GM12878 (cell line): ENCODE measurements around the gene IL22. TPM values are rescaled to one million over a fixed set of nuclear protein-coding genes. Genes with fewer than 3 reads are reported as not detected.

Experiments used
- ATAC-seq: fragments of 200-7000 bp; cut with Tn5 transposase; 3 replicates; pipeline ENCODE4 v1.9.1; 2020; ENCODE audit warnings: mild to moderate bottlenecking, moderate library complexity
- BruUV-seq: library from RNA; stranded (reverse); fragments of 400-500 nt; replicated peaks from 2 replicates; lab custom pipeline; 2021; lab: Mats Ljungman, UMichigan
- CTCF ChIA-PET: fragments of 300-600 bp; sonication (Branson Sonifier 250); formaldehyde crosslinking; extraction: SDS; loops from one replicate; lab custom pipeline; 2021; ENCODE audit warnings: inconsistent platforms; lab: Yijun Ruan, JAX
- POLR2A ChIA-PET: fragments of 350-600 bp; formaldehyde crosslinking; extraction: SDS; loops from one replicate; lab custom pipeline; 2021; ENCODE audit warnings: inconsistent platforms; lab: Charles Lee
- RAD21 ChIA-PET: fragments of 300-600 bp; sonication (Branson Sonifier 250); formaldehyde crosslinking; loops from one replicate; lab custom pipeline; 2023; ENCODE audit warnings: antibody characterized with exemption; ENCODE audit not compliant: unreplicated experiment; lab: Charles Lee
- SMC1A ChIA-PET: fragments of 300-600 bp; sonication (Branson Sonifier 250); formaldehyde crosslinking; loops from one replicate; lab custom pipeline; 2023; ENCODE audit not compliant: unreplicated experiment, uncharacterized antibody; lab: Charles Lee
- DNase-seq: peaks from one replicate; pipeline ENCODE4 v3.0.0-alpha.2; 2011; ENCODE audit warnings: low read depth, low spot score
- FAIRE-seq: peaks from 3 replicates; lab custom pipeline; 2011; peaks lifted over from hg19 to GRCh38; lab: Jason Lieb, UNC
- H2AFZ ChIP-seq: 2 replicates; pipeline ENCODE4 v1.6.0; 2011; ENCODE audit warnings: low read depth, low read length, control low read depth; ENCODE audit not compliant: control insufficient read depth
- H3K27ac ChIP-seq: 2 replicates; pipeline ENCODE4 v1.5.1; 2011; ENCODE audit warnings: control low read depth; ENCODE audit not compliant: control insufficient read depth, insufficient read depth
- H3K27me3 ChIP-seq, 2 experiments: replicated peaks in 1 of 2; 2 replicates each; pipeline versions ENCODE4 v1.6.0 to v1.6.1; 2011; ENCODE audit warnings: low read length in 1 of 2; ENCODE audit not compliant: control insufficient read depth in 2 of 2, insufficient read depth in 2 of 2
- H3K36me3 ChIP-seq, 2 experiments: 2 replicates each; pipeline ENCODE4 v1.5.1; 2011; ENCODE audit warnings: low read length in 1 of 2; ENCODE audit not compliant: control insufficient read depth in 2 of 2, insufficient read depth in 2 of 2
- H3K4me1 ChIP-seq: 2 replicates; pipeline ENCODE4 v1.6.1; 2011; ENCODE audit warnings: mild to moderate bottlenecking, low read length, moderate library complexity, mixed read lengths; ENCODE audit not compliant: control insufficient read depth, insufficient read depth
- H3K4me2 ChIP-seq: 2 replicates; pipeline ENCODE4 v1.6.0; 2011; ENCODE audit warnings: control low read depth; ENCODE audit not compliant: control insufficient read depth, insufficient read depth
- H3K4me3 ChIP-seq: fragments of 200-600 bp; sonication (generic); 2 replicates; pipeline ENCODE4 v1.5.1; 2016
- H3K79me2 ChIP-seq: 2 replicates; pipeline ENCODE4 v1.6.0; 2011; ENCODE audit warnings: low read length; ENCODE audit not compliant: control insufficient read depth, insufficient read depth
- H3K9ac ChIP-seq: 2 replicates; pipeline ENCODE4 v1.8.0; 2011; ENCODE audit warnings: low read length, control low read depth, mixed read lengths; ENCODE audit not compliant: control insufficient read depth, insufficient read depth
- H3K9me3 ChIP-seq: replicated peaks from 3 replicates; pipeline ENCODE4 v1.5.1; 2011; ENCODE audit warnings: mild to moderate bottlenecking, low read length; ENCODE audit not compliant: control insufficient read depth, insufficient read depth
- H4K20me1 ChIP-seq: 2 replicates; pipeline ENCODE4 v1.6.0; 2011; ENCODE audit not compliant: control insufficient read depth, insufficient read depth
- CBFB ChIP-seq: IDR thresholded peaks from 2 replicates; pipeline ENCODE4 v1.6.1; 2016; ENCODE audit warnings: antibody characterized with exemption, low read depth
- DPF2 ChIP-seq: fragments of 450-650 bp; IDR thresholded peaks from 2 replicates; pipeline ENCODE4 v1.6.1; 2017; ENCODE audit warnings: mild to moderate bottlenecking
- EED ChIP-seq: sonication (generic); IDR thresholded peaks from 2 replicates; pipeline ENCODE4 v1.6.1; 2016; ENCODE audit warnings: antibody characterized with exemption, low read depth
- ESRRA ChIP-seq: IDR thresholded peaks from 2 replicates; pipeline ENCODE4 v1.6.1; 2012; ENCODE audit warnings: mild to moderate bottlenecking, low read length, improper control_type of control experiment
- HDAC6 ChIP-seq: fragments of 200-600 bp; sonication (generic); IDR thresholded peaks from one replicate; pipeline ENCODE4 v1.8.0; 2017; ENCODE audit warnings: antibody characterized with exemption; ENCODE audit not compliant: unreplicated experiment
- IKZF1 ChIP-seq: fragments of 450-650 bp; conservative IDR thresholded peaks from 2 replicates; pipeline ENCODE4 v1.6.1; 2017; ENCODE audit warnings: antibody characterized with exemption, mild to moderate bottlenecking
- IRF4 ChIP-seq: IDR thresholded peaks from 2 replicates; pipeline ENCODE4 v1.6.1; 2011; ENCODE audit warnings: low read depth, low read length
- NR2C1 ChIP-seq: fragments of 450-650 bp; IDR thresholded peaks from 2 replicates; pipeline ENCODE4 v1.6.1; 2017; ENCODE audit warnings: antibody characterized with exemption, mild to moderate bottlenecking, moderate library complexity
- NRF1 ChIP-seq: conservative IDR thresholded peaks from 2 replicates; pipeline ENCODE4 v1.6.1; 2011; ENCODE audit warnings: mild to moderate bottlenecking, low read depth, low read length, improper control_type of control experiment
- RB1 ChIP-seq: fragments of 450-650 bp; formaldehyde crosslinking; IDR thresholded peaks from 2 replicates; pipeline ENCODE4 v1.6.1; 2017; ENCODE audit warnings: mild to moderate bottlenecking, borderline replicate concordance
- SP1 ChIP-seq: IDR thresholded peaks from one replicate; pipeline ENCODE4 v1.6.1; 2011; ENCODE audit warnings: low read depth, low read length
- SREBF1 ChIP-seq: IDR thresholded peaks from 2 replicates; pipeline ENCODE4 v1.6.1; 2012; ENCODE audit warnings: mild to moderate bottlenecking, low read length
- YBX1 ChIP-seq: fragments of 450-650 bp; IDR thresholded peaks from 2 replicates; pipeline ENCODE4 v1.6.1; 2016; ENCODE audit warnings: antibody characterized with exemption
- ZNF384 ChIP-seq: IDR thresholded peaks from 2 replicates; pipeline ENCODE4 v1.6.1; 2012; ENCODE audit warnings: low read depth, mild to moderate bottlenecking, low read length, improper control_type of control experiment, borderline replicate concordance
- WGBS: methylation state at CpG from one replicate; pipeline ENCODE4 v1.1.6; 2016; ENCODE audit warnings: low lambda C conversion rate; ENCODE audit not compliant: insufficient replicate concordance, insufficient coverage; ENCODE audit errors: missing lambda C conversion rate; 5-methylcytosine and 5-hydroxymethylcytosine counted together
- in situ Hi-C: fragments of 300-500 bp; cut with MboI; formaldehyde crosslinking; loops from 9 replicates; pipeline ENCODE4 v1.14.3; 2018; ENCODE audit warnings: mixed read lengths
- intact Hi-C: fragments of 100-400 bp; cut with micrococcal nuclease; formaldehyde crosslinking; loops from one replicate; pipeline ENCODE4 v1.14.2; 2022; ENCODE audit not compliant: unreplicated experiment
- polyA plus RNA-seq, 11 experiments: library from polyadenylated mRNA; depleted of rRNA in 4 of 11; unstranded in 6 of 11; stranded (reverse) in 5 of 11; fragments of >200 nt; fragmentation: Nextera tagmentation in 4 of 11; fragmentation: Illumina TruSeq in 1 of 11; extraction: Ambion mirVana in 4 of 11; extraction: Trizol in 1 of 11; gene quantifications; 1 replicate in 1 of 11; 2 replicates in 10 of 11; pipeline versions ENCODE4 v1.2.1 to v1.2.3, GENCODE V29; 2011 to 2016; ENCODE audit warnings: inconsistent platforms in 2 of 11, missing spikeins in 2 of 11, low read depth in 1 of 11
- total RNA-seq, 4 experiments: library from RNA; depleted of rRNA in 3 of 4; stranded (reverse); fragments of >200 nt in 3 of 4; fragmentation: Illumina TruSeq in 1 of 4; extraction: Trizol in 1 of 4; gene quantifications; 2 replicates each; pipeline versions ENCODE4 v1.2.1 to v1.2.3, GENCODE V29; 2013 to 2021
- TF ChIP-seq, protein P1 (sequence below): fragments of 450-650 bp; formaldehyde crosslinking; IDR thresholded peaks from 2 replicates; pipeline ENCODE4 v1.4.0; 2022; ENCODE audit warnings: mild to moderate bottlenecking, moderate library complexity
- TF ChIP-seq, protein P2 (sequence below): fragments of 450-650 bp; IDR thresholded peaks from 2 replicates; pipeline ENCODE4 v1.6.1; 2017; ENCODE audit warnings: low read depth, mild to moderate bottlenecking, moderate library complexity
- TF ChIP-seq, protein P3 (sequence below): fragments of 450-650 bp; IDR thresholded peaks from 2 replicates; pipeline ENCODE4 v1.6.1; 2014; ENCODE audit warnings: mild to moderate bottlenecking

IL22 gene
- total and polyA plus RNA-seq, 10 of the 15 experiments (the other 5 are each of a cell fraction or from before 2014, with no cell fraction given) = not detected

GRCh38 chr12:68227356-68227755 lies 26.0 kb downstream of the IL22 start (continued):
- TF ChIP-seq YBX1 (no peak), IKZF1 (no peak), ZNF384 (no peak)
- TF ChIP-seq, protein P1, sequence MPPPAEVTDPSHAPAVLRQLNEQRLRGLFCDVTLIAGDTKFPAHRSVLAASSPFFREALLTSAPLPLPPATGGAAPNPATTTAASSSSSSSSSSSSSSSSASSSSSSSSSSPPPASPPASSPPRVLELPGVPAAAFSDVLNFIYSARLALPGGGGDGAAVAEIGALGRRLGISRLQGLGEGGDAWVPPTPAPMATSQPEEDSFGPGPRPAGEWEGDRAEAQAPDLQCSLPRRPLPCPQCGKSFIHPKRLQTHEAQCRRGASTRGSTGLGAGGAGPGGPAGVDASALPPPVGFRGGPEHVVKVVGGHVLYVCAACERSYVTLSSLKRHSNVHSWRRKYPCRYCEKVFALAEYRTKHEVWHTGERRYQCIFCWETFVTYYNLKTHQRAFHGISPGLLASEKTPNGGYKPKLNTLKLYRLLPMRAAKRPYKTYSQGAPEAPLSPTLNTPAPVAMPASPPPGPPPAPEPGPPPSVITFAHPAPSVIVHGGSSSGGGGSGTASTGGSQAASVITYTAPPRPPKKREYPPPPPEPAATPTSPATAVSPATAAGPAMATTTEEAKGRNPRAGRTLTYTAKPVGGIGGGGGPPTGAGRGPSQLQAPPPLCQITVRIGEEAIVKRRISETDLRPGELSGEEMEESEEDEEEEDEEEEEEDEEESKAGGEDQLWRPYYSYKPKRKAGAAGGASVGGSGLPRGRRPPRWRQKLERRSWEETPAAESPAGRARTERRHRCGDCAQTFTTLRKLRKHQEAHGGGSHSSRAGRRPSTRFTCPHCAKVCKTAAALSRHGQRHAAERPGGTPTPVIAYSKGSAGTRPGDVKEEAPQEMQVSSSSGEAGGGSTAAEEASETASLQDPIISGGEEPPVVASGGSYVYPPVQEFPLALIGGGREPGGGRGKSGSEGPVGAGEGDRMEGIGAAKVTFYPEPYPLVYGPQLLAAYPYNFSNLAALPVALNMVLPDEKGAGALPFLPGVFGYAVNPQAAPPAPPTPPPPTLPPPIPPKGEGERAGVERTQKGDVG (CRISPR knock-in tag) = no peak

DNA sequence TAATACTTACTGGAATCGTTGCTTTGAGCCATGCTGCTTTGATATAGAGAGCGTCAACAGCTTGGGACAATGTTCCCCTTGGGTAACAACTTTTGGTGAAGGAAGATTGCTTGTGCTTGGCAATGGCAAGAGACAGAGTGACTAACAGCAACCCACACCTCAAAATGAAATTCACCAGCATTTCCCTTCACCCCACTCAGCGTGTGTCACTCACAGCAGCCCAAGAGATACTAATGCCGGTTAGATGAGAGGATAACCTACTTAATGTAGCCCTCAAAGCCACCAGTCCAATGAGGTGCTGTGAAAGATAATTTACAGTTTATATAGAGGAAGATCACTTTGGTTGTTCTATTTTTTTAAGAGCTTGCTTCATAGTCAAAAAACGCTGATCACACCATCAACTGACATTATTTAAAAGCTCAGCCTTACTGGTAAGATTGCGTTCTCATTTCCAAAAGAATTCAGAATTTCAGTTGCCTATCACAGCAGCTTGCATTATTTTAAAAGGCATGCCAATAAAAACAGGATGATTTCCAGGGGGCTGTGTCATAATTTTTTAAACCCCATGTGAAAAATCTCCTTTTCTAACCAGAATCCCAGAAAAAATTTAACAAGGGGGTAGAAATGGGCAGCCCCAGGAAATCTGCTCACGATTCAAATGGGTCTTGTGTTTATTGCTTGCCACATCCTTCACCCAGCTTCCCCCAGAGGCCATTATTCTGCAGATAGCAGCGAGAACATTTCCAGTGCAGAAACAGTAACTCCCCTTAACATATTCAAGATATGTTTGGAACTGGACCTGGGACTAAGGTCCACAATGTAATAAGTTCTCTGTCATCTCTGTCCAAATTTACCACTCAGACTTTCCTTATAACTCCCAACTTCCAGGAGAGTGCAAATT lies 27.6 kb downstream of the IL22 start, which contains the start of gene IL26:
IL26 (minus strand) TSS at position 235 of the 901 bp plus-strand sequence; CDS start at position 181, 54 bp downstream.
- ATAC-seq = no peak
- TF ChIP-seq RB1 (no peak), ZNF384 (no peak), CBFB (no peak), EED (no peak), DPF2 (no peak), NR2C1 (no peak), ESRRA (no peak), SP1 (no peak), NRF1 (no peak), SREBF1 (no peak), IRF4 (no peak), HDAC6 (no peak)
- TF ChIP-seq, protein P2, sequence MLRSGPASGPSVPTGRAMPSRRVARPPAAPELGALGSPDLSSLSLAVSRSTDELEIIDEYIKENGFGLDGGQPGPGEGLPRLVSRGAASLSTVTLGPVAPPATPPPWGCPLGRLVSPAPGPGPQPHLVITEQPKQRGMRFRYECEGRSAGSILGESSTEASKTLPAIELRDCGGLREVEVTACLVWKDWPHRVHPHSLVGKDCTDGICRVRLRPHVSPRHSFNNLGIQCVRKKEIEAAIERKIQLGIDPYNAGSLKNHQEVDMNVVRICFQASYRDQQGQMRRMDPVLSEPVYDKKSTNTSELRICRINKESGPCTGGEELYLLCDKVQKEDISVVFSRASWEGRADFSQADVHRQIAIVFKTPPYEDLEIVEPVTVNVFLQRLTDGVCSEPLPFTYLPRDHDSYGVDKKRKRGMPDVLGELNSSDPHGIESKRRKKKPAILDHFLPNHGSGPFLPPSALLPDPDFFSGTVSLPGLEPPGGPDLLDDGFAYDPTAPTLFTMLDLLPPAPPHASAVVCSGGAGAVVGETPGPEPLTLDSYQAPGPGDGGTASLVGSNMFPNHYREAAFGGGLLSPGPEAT = no peak
- TF ChIP-seq, protein P3, sequence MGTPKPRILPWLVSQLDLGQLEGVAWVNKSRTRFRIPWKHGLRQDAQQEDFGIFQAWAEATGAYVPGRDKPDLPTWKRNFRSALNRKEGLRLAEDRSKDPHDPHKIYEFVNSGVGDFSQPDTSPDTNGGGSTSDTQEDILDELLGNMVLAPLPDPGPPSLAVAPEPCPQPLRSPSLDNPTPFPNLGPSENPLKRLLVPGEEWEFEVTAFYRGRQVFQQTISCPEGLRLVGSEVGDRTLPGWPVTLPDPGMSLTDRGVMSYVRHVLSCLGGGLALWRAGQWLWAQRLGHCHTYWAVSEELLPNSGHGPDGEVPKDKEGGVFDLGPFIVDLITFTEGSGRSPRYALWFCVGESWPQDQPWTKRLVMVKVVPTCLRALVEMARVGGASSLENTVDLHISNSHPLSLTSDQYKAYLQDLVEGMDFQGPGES = no peak

More for the DNA sequence above, 27.6 kb downstream of the IL22 start, which contains the start of gene IL26:
- Histone ChIP-seq H3K9ac (no peak within 1 kb of the TSS), H4K20me1 (no peaks in the 10 kb centered on the region), H3K27ac (no peak within 1 kb of the TSS), H3K4me2 (no peak within 1 kb of the TSS), H3K4me3 (no peak within 1 kb of the TSS), H3K9me3 (no peaks in the 10 kb centered on the region), H3K27me3 (no peaks in the 10 kb centered on the region; a peak in 1 of 4 replicates), H2AFZ (no peak within 1 kb of the TSS), H3K36me3 (no peaks in the 10 kb centered on the region), H3K79me2 (no peaks in the 10 kb centered on the region), H3K4me1 (no peaks in the 10 kb centered on the region)
- ChIA-PET POLR2A (no interaction called here), RAD21 (interaction anchor here (1.2 to 6.2 kb wide), 2 partner anchors 46 to 91 kb away, joined by 4 to 72 read pairs; no protein-coding TSS in a partner anchor), SMC1A (interaction anchor here (0.9 to 6.0 kb wide), 9 partner anchors 9 to 215 kb away, joined by 3 to 147 read pairs (median 4); no protein-coding TSS in a partner anchor), CTCF (interaction anchor here (0.8 to 6.1 kb wide), 6 partner anchors 19 to 131 kb away, joined by 3 to 189 read pairs (median 3); no protein-coding TSS in a partner anchor)
- WGBS = 42% methylated on average over 8 of the region's 8 CpGs
- FAIRE-seq (no peak), DNase-seq (no peak)
- no TSS peak for BruUV-seq
- intact Hi-C loops = no loop called here
- in situ Hi-C loops = no loop called here
